Panc1 (cell line): ENCODE results near the gene ABLIM2.

Experiments used
- CTCF ChIP-seq: fragments of 450-650 bp; IDR thresholded peaks from 2 replicates; pipeline ENCODE4 v1.5.1; 2017; ENCODE audit warnings: mild to moderate bottlenecking
- TCF7L2 ChIP-seq: IDR thresholded peaks from 2 replicates; pipeline ENCODE4 v1.6.1; 2011; ENCODE audit warnings: mild to moderate bottlenecking, low read depth, low read length, inconsistent platforms

GRCh38 chr4:8053688-8054449 lies 104.7 kb downstream of the ABLIM2 start:
- TF ChIP-seq TCF7L2 (no peak), CTCF (no peak)
